ENCODE results near the gene SNRPD2. TPM values are rescaled to one million over a fixed set of nuclear protein-coding genes. Genes with fewer than 3 reads are reported as not detected.

Gene SNRPD2
- total and polyA plus RNA-seq, 2 of the 8 experiments (the other 6 are each of a cell fraction or from before 2014, with no cell fraction given) = 645 to 759 TPM

DNA sequence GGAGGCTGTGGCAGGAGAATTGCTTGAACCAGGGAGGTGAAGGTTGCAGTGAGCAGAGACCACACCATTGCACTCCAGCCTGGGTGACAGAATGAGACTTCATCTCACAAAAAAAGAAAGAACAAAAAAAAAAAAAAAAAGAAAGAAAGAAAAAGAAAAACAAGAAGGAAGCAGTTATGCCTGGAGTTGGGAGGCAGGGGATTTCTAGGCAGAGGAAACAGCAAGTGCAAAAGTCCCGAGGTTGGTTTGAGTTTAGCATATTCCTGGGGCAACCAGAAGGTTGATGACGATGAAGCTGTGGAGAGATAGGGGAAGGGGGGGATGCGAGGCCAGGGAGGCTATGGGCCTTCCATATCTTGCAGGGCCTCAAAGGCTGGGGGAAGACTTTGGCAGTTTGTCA lies 41.0 kb downstream of the SNRPD2 start (continued):
- TF ChIP-seq, protein P1, sequence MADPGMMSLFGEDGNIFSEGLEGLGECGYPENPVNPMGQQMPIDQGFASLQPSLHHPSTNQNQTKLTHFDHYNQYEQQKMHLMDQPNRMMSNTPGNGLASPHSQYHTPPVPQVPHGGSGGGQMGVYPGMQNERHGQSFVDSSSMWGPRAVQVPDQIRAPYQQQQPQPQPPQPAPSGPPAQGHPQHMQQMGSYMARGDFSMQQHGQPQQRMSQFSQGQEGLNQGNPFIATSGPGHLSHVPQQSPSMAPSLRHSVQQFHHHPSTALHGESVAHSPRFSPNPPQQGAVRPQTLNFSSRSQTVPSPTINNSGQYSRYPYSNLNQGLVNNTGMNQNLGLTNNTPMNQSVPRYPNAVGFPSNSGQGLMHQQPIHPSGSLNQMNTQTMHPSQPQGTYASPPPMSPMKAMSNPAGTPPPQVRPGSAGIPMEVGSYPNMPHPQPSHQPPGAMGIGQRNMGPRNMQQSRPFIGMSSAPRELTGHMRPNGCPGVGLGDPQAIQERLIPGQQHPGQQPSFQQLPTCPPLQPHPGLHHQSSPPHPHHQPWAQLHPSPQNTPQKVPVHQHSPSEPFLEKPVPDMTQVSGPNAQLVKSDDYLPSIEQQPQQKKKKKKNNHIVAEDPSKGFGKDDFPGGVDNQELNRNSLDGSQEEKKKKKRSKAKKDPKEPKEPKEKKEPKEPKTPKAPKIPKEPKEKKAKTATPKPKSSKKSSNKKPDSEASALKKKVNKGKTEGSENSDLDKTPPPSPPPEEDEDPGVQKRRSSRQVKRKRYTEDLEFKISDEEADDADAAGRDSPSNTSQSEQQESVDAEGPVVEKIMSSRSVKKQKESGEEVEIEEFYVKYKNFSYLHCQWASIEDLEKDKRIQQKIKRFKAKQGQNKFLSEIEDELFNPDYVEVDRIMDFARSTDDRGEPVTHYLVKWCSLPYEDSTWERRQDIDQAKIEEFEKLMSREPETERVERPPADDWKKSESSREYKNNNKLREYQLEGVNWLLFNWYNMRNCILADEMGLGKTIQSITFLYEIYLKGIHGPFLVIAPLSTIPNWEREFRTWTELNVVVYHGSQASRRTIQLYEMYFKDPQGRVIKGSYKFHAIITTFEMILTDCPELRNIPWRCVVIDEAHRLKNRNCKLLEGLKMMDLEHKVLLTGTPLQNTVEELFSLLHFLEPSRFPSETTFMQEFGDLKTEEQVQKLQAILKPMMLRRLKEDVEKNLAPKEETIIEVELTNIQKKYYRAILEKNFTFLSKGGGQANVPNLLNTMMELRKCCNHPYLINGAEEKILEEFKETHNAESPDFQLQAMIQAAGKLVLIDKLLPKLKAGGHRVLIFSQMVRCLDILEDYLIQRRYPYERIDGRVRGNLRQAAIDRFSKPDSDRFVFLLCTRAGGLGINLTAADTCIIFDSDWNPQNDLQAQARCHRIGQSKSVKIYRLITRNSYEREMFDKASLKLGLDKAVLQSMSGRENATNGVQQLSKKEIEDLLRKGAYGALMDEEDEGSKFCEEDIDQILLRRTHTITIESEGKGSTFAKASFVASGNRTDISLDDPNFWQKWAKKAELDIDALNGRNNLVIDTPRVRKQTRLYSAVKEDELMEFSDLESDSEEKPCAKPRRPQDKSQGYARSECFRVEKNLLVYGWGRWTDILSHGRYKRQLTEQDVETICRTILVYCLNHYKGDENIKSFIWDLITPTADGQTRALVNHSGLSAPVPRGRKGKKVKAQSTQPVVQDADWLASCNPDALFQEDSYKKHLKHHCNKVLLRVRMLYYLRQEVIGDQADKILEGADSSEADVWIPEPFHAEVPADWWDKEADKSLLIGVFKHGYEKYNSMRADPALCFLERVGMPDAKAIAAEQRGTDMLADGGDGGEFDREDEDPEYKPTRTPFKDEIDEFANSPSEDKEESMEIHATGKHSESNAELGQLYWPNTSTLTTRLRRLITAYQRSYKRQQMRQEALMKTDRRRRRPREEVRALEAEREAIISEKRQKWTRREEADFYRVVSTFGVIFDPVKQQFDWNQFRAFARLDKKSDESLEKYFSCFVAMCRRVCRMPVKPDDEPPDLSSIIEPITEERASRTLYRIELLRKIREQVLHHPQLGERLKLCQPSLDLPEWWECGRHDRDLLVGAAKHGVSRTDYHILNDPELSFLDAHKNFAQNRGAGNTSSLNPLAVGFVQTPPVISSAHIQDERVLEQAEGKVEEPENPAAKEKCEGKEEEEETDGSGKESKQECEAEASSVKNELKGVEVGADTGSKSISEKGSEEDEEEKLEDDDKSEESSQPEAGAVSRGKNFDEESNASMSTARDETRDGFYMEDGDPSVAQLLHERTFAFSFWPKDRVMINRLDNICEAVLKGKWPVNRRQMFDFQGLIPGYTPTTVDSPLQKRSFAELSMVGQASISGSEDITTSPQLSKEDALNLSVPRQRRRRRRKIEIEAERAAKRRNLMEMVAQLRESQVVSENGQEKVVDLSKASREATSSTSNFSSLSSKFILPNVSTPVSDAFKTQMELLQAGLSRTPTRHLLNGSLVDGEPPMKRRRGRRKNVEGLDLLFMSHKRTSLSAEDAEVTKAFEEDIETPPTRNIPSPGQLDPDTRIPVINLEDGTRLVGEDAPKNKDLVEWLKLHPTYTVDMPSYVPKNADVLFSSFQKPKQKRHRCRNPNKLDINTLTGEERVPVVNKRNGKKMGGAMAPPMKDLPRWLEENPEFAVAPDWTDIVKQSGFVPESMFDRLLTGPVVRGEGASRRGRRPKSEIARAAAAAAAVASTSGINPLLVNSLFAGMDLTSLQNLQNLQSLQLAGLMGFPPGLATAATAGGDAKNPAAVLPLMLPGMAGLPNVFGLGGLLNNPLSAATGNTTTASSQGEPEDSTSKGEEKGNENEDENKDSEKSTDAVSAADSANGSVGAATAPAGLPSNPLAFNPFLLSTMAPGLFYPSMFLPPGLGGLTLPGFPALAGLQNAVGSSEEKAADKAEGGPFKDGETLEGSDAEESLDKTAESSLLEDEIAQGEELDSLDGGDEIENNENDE (IDR thresholded peaks at IDR 0.05; ENCODE audit: insufficient replicate concordance, low read length) = no peak
- TF ChIP-seq KDM1A (IDR thresholded peaks at IDR 0.05; ENCODE audit: borderline replicate concordance, low read length) = no peak
- TF ChIP-seq BCL11A (IDR thresholded peaks at IDR 0.05; ENCODE audit: low read depth in 2 of 2, low read length in 2 of 2) = no peak
- no peak for TF ChIP-seq RFX5 (IDR thresholded peaks at IDR 0.05; ENCODE audit: borderline replicate concordance, low read depth, low read length)

Data from H1 (cell line).